Activated CD4-positive, alpha-beta T cell treated with anti-CD3 and anti-CD28 coated beads for 36 hours (primary cell): ENCODE data around the gene NALF2. TPM values are rescaled to one million over a fixed set of nuclear protein-coding genes. Genes with fewer than 3 reads are reported as not detected.

ENCODE experiments used
- ATAC-seq: fragments of 200-7000 bp; cut with Tn5 transposase; one replicate; pipeline ENCODE4 v1.10.0; 2021; ENCODE audit warnings: mild to moderate bottlenecking, moderate library complexity
- CTCF ChIA-PET: fragments of 350-600 bp; sonication (Branson Sonifier 250); formaldehyde crosslinking; loops from one replicate; lab custom pipeline; 2021; ENCODE audit warnings: antibody characterized with exemption; lab: Charles Lee
- POLR2A ChIA-PET: fragments of 350-600 bp; sonication (Branson Sonifier 250); formaldehyde crosslinking; loops from one replicate; lab custom pipeline; 2021; ENCODE audit warnings: antibody characterized with exemption, inconsistent platforms; lab: Charles Lee
- DNase-seq: peaks from one replicate; pipeline ENCODE4 v3.0.0-alpha.2; 2020
- H3K27ac Mint-ChIP-seq: one replicate; pipeline ENCODE4 v1.8.0; 2021; ENCODE audit warnings: mixed read lengths
- H3K27me3 Mint-ChIP-seq: one replicate; pipeline ENCODE4 v1.8.0; 2021; ENCODE audit warnings: mixed read lengths
- H3K36me3 Mint-ChIP-seq: one replicate; pipeline ENCODE4 v1.8.0; 2021; ENCODE audit warnings: low read depth, mixed read lengths
- H3K4me1 Mint-ChIP-seq: one replicate; pipeline ENCODE4 v1.8.0; 2021; ENCODE audit warnings: mixed read lengths
- H3K4me3 Mint-ChIP-seq: one replicate; pipeline ENCODE4 v1.8.0; 2021; ENCODE audit warnings: mild to moderate bottlenecking, moderate library complexity, mixed read lengths
- H3K9me3 Mint-ChIP-seq: one replicate; pipeline ENCODE4 v1.8.0; 2021; ENCODE audit warnings: low read depth, mixed read lengths
- intact Hi-C, 2 experiments: fragments of 100-400 bp; cut with DNase I in 1 of 2; cut with micrococcal nuclease in 1 of 2; formaldehyde crosslinking; loops; one replicate each; pipeline versions ENCODE4 v1.14.2 to v1.15.1; 2022 to 2024; cut with DNase I, micrococcal nuclease
- total RNA-seq, 2 experiments: library from RNA; stranded (reverse); gene quantifications; one replicate each; pipeline ENCODE4 v1.2.3, GENCODE V29; 2021

NALF2 gene
- total RNA-seq, 2 experiments from 2014 or later: 0.11 TPM

- peaks cover 2% of the 10 kb centered on the region for H3K4me1 Mint-ChIP-seq
- H3K4me3 Mint-ChIP-seq: no peak overlapping the region
- H3K36me3 Mint-ChIP-seq: no peaks in the 10 kb centered on the region
- H3K27ac Mint-ChIP-seq: no peak overlapping the region
- CTCF ChIA-PET: no interaction called here
- POLR2A ChIA-PET: no interaction called here
- H3K27me3 Mint-ChIP-seq: peaks cover 24% of the 10 kb centered on the region
- intact Hi-C loops: loop anchor here in 1 of 2 experiments (5.0 kb wide), 1 partner anchor 112 kb away; the partner anchor contains the start of gene EDA
- no peaks in the 10 kb centered on the region for H3K9me3 Mint-ChIP-seq
- no peak for ATAC-seq
- no peak for DNase-seq
These were observed 793 bp downstream of the NALF2 start for GRCh38 chrX:69504626-69505612.

- ATAC-seq: no peak
- no peak for DNase-seq
These were observed 1.9 kb downstream of the NALF2 start for GRCh38 chrX:69505772-69506616.

GRCh38 chrX:69506617-69507499 lies 2.7 kb downstream of the NALF2 start:
- ATAC-seq: no peak
- no peak overlapping the region for H3K4me3 Mint-ChIP-seq
- H3K9me3 Mint-ChIP-seq: no peaks in the 10 kb centered on the region
- POLR2A ChIA-PET: no interaction called here
- no peak for DNase-seq
- peaks cover 2% of the 10 kb centered on the region for H3K4me1 Mint-ChIP-seq
- H3K27ac Mint-ChIP-seq: no peak overlapping the region
- H3K36me3 Mint-ChIP-seq: no peaks in the 10 kb centered on the region
- CTCF ChIA-PET: no interaction called here
- intact Hi-C loops: no loop called here
- peaks cover 24% of the 10 kb centered on the region for H3K27me3 Mint-ChIP-seq

More at GRCh38 chrX:69505772-69506616, 1.9 kb downstream of the NALF2 start:
- no peaks in the 10 kb centered on the region for H3K36me3 Mint-ChIP-seq
- CTCF ChIA-PET: no interaction called here
- no peak overlapping the region for H3K4me3 Mint-ChIP-seq
- POLR2A ChIA-PET: no interaction called here
- H3K27ac Mint-ChIP-seq: no peak overlapping the region
- H3K9me3 Mint-ChIP-seq: no peaks in the 10 kb centered on the region
- intact Hi-C loops: no loop called here
- peaks cover 24% of the 10 kb centered on the region for H3K27me3 Mint-ChIP-seq
- H3K4me1 Mint-ChIP-seq: peaks cover 2% of the 10 kb centered on the region

GRCh38 chrX:69507500-69507789 lies 3.3 kb downstream of the NALF2 start:
- no peaks in the 10 kb centered on the region for H3K36me3 Mint-ChIP-seq
- DNase-seq: no peak
- intact Hi-C loops: no loop called here
- peaks cover 2% of the 10 kb centered on the region for H3K4me1 Mint-ChIP-seq
- no peaks in the 10 kb centered on the region for H3K9me3 Mint-ChIP-seq
- no peak overlapping the region for H3K4me3 Mint-ChIP-seq
- ATAC-seq: no peak
- H3K27me3 Mint-ChIP-seq: peaks cover 24% of the 10 kb centered on the region
- no peak overlapping the region for H3K27ac Mint-ChIP-seq
- ChIA-PET CTCF (no interaction called here), POLR2A (no interaction called here)

GRCh38 chrX:69508610-69509009 lies 4.5 kb downstream of the NALF2 start:
- peaks cover 20% of the 10 kb centered on the region for H3K27me3 Mint-ChIP-seq
- H3K9me3 Mint-ChIP-seq: no peaks in the 10 kb centered on the region
- intact Hi-C loops: no loop called here
- H3K4me3 Mint-ChIP-seq: no peak overlapping the region
- peaks cover 2% of the 10 kb centered on the region for H3K4me1 Mint-ChIP-seq
- ATAC-seq (no peak), DNase-seq (no peak)
- no peaks in the 10 kb centered on the region for H3K36me3 Mint-ChIP-seq
- H3K27ac Mint-ChIP-seq: no peak overlapping the region
- ChIA-PET POLR2A (interaction anchor here (0.5 kb wide), 1 partner anchor 147 kb away, joined by 3 read pairs; no protein-coding TSS in a partner anchor), CTCF (no interaction called here)

GRCh38 chrX:69510137-69510715 lies 6.1 kb downstream of the NALF2 start:
- no peaks in the 10 kb centered on the region for H3K9me3 Mint-ChIP-seq
- H3K4me1 Mint-ChIP-seq: peaks cover 2% of the 10 kb centered on the region
- H3K27me3 Mint-ChIP-seq: peaks cover 16% of the 10 kb centered on the region
- H3K36me3 Mint-ChIP-seq: no peaks in the 10 kb centered on the region
- no peak overlapping the region for H3K27ac Mint-ChIP-seq
- H3K4me3 Mint-ChIP-seq: no peak overlapping the region
- DNase-seq (no peak), ATAC-seq (no peak)
- CTCF ChIA-PET: no interaction called here
- POLR2A ChIA-PET: no interaction called here
- intact Hi-C loops: no loop called here

- H3K27me3 Mint-ChIP-seq: peaks cover 13% of the 10 kb centered on the region
- no peaks in the 10 kb centered on the region for H3K36me3 Mint-ChIP-seq
- no peak overlapping the region for H3K4me3 Mint-ChIP-seq
- no peaks in the 10 kb centered on the region for H3K4me1 Mint-ChIP-seq
- H3K9me3 Mint-ChIP-seq: no peaks in the 10 kb centered on the region
- H3K27ac Mint-ChIP-seq: no peak overlapping the region
- DNase-seq: no peak
- ChIA-PET CTCF (no interaction called here), POLR2A (no interaction called here)
- intact Hi-C loops: no loop called here
- ATAC-seq: no peak
These were observed 6.9 kb downstream of the NALF2 start for GRCh38 chrX:69510914-69511513.

- no peaks in the 10 kb centered on the region for H3K36me3 Mint-ChIP-seq
- ChIA-PET CTCF (no interaction called here), POLR2A (no interaction called here)
- no peak overlapping the region for H3K4me3 Mint-ChIP-seq
- peaks cover 15% of the 10 kb centered on the region for H3K27me3 Mint-ChIP-seq
- DNase-seq (no peak), ATAC-seq (no peak)
- no peaks in the 10 kb centered on the region for H3K9me3 Mint-ChIP-seq
- H3K4me1 Mint-ChIP-seq: no peaks in the 10 kb centered on the region
- no peak overlapping the region for H3K27ac Mint-ChIP-seq
- intact Hi-C loops: no loop called here
These were observed 17.9 kb downstream of the NALF2 start for GRCh38 chrX:69522052-69522451.

- Mint-ChIP-seq H3K9me3 (no peaks in the 10 kb centered on the region), H3K4me1 (no peaks in the 10 kb centered on the region), H3K27ac (no peak overlapping the region), H3K4me3 (no peak overlapping the region), H3K36me3 (no peaks in the 10 kb centered on the region), H3K27me3 (peaks cover 15% of the 10 kb centered on the region)
- ATAC-seq (no peak), DNase-seq (no peak)
- POLR2A ChIA-PET: no interaction called here
- intact Hi-C loops: no loop called here
- CTCF ChIA-PET: no interaction called here
These were observed 19.2 kb downstream of the NALF2 start for GRCh38 chrX:69523314-69523713.

- ATAC-seq (no peak), DNase-seq (no peak)
- no peaks in the 10 kb centered on the region for H3K36me3 Mint-ChIP-seq
- no peak overlapping the region for H3K27ac Mint-ChIP-seq
- no peak overlapping the region for H3K4me3 Mint-ChIP-seq
- POLR2A ChIA-PET: no interaction called here
- CTCF ChIA-PET: interaction anchor here (0.7 kb wide), 2 partner anchors 389 to 573 kb away, joined by 3 read pairs; no protein-coding TSS in a partner anchor
- no peaks in the 10 kb centered on the region for H3K9me3 Mint-ChIP-seq
- intact Hi-C loops: no loop called here
- peaks cover 15% of the 10 kb centered on the region for H3K27me3 Mint-ChIP-seq
- H3K4me1 Mint-ChIP-seq: no peaks in the 10 kb centered on the region
These were observed 20.7 kb downstream of the NALF2 start for GRCh38 chrX:69524781-69525363.
